ENCODE measurements around the gene ZMYM3.

Gene ZMYM3

GRCh38 chrX:71269801-71270395, 16.0 kb upstream of the ZMYM3 start:
- TF ChIP-seq REST (IDR thresholded peaks at IDR 0.05; ENCODE audit: insufficient read depth in 1 of 2, low read depth in 2 of 2, low read length in 2 of 2): no peak
- TF ChIP-seq TAF1 (IDR thresholded peaks at IDR 0.05; ENCODE audit: borderline replicate concordance, insufficient read depth, low read length): no peak
- no peak for TF ChIP-seq POLR2AphosphoS5 (IDR thresholded peaks at IDR 0.05; ENCODE audit: low read depth, low read length)
- TF ChIP-seq FOXP2 (optimal IDR thresholded peaks at IDR 0.05; ENCODE audit: borderline replicate concordance, extremely low read depth, extremely low read length, insufficient read depth): no peak
- no peak for TF ChIP-seq SIN3A (IDR thresholded peaks at IDR 0.05; ENCODE audit: borderline replicate concordance, insufficient read depth, low read length)

- TF ChIP-seq SIN3A (IDR thresholded peaks at IDR 0.05; ENCODE audit: borderline replicate concordance, insufficient read depth, low read length) (no peak), TAF1 (IDR thresholded peaks at IDR 0.05; ENCODE audit: borderline replicate concordance, insufficient read depth, low read length) (no peak), POLR2AphosphoS5 (IDR thresholded peaks at IDR 0.05; ENCODE audit: low read depth, low read length) (no peak), REST (IDR thresholded peaks at IDR 0.05; ENCODE audit: insufficient read depth in 1 of 2, low read depth in 2 of 2, low read length in 2 of 2) (no peak), FOXP2 (optimal IDR thresholded peaks at IDR 0.05; ENCODE audit: borderline replicate concordance, extremely low read depth, extremely low read length, insufficient read depth) (no peak)
Observed at GRCh38 chrX:71256856-71257255, 2.9 kb upstream of the ZMYM3 start.

DNA sequence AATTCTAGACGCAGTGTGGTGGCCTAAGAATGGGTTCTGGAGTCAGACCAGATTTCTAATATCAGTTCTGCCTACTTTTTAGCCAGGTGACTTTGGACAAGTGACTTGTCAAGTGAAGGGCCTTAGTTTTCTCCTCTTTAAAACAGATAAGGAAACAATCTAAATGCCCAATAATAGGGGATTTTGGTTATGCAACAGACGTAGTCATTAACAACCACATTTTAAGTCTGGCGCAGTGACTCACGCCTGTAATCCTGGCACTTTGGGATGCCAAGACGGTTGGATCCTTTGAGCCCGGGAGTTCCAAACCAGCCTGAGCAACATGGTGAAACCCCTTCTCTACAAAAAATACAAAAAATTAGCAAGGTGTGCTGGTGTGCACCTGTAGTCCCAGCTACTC, 2.1 kb upstream of the ZMYM3 start:
- no peak for TF ChIP-seq TAF1 (IDR thresholded peaks at IDR 0.05; ENCODE audit: borderline replicate concordance, insufficient read depth, low read length)
- TF ChIP-seq POLR2AphosphoS5 (IDR thresholded peaks at IDR 0.05; ENCODE audit: low read depth, low read length): no peak

DNA sequence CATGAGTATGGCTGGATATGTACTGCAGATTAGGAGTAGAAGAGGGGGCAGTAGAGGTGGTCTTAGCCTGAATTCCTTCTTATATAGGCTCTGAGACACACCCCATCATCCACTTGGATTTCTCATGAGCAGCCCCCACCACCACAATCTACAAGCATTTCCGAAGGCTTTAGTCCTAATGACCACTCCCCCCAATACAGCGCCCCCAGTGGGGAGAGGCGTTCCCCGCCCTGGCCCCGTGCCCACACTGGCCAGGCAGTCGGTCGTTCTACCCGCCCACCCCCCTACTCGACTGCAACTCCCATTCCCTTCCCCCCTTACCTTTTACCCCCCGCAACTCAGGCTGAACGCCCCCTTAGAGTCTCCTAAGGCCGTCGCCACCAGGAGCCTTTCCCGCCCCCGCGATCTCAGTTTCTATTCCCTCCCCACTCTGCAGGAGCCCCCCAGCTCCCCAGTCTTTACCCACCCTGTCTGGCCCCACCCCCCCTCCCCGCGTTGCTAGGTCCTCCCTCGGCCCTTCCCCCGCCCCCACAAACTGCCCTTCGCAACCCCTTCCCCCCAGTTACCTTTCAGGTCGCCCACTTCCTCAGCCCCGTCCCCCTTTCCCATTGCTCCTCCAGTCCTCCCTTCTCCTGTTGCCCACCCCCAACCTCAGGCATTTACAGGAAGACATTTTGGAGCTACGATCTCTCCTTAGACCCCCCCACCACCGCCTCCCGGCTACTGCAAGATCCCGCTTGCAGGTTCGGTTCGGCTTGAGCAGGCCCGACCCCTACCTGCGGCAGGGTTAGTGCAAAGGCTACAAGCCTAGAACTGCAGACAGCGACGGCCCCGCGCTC, 468 bp downstream of the ZMYM3 start:
- TF ChIP-seq POLR2AphosphoS5 (IDR thresholded peaks at IDR 0.05; ENCODE audit: low read depth, low read length) (no peak), FOXP2 (optimal IDR thresholded peaks at IDR 0.05; ENCODE audit: borderline replicate concordance, extremely low read depth, extremely low read length, insufficient read depth) (no peak), SIN3A (IDR thresholded peaks at IDR 0.05; ENCODE audit: borderline replicate concordance, insufficient read depth, low read length) (no peak), REST (IDR thresholded peaks at IDR 0.05; ENCODE audit: insufficient read depth in 1 of 2, low read depth in 2 of 2, low read length in 2 of 2) (no peak), TAF1 (IDR thresholded peaks at IDR 0.05; ENCODE audit: borderline replicate concordance, insufficient read depth, low read length) (no peak)

DNA sequence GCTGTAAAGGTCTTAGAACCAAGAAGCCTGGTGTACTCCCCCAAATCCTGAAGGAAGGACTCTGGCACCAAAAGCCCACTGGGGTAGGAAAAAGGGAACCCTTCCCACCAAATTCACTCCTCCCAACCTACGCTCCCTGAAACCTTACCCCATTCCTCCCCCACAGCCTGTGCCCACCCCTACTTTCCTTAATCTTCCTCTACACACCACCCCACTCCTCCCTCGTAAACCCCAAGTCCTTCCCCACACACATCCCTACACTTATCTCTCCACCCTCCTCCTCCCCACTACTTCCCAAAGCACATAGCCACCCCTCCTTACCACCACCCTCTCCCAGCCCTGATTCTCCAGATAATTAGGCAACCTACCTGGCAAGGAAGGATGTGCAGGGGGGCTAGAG, 1.7 kb downstream of the ZMYM3 start:
- TF ChIP-seq TAF1 (IDR thresholded peaks at IDR 0.05; ENCODE audit: borderline replicate concordance, insufficient read depth, low read length) (no peak), SIN3A (IDR thresholded peaks at IDR 0.05; ENCODE audit: borderline replicate concordance, insufficient read depth, low read length) (no peak), FOXP2 (optimal IDR thresholded peaks at IDR 0.05; ENCODE audit: borderline replicate concordance, extremely low read depth, extremely low read length, insufficient read depth) (no peak)

- TF ChIP-seq SIN3A (IDR thresholded peaks at IDR 0.05; ENCODE audit: borderline replicate concordance, insufficient read depth, low read length) (no peak), POLR2AphosphoS5 (IDR thresholded peaks at IDR 0.05; ENCODE audit: low read depth, low read length) (no peak), FOXP2 (optimal IDR thresholded peaks at IDR 0.05; ENCODE audit: borderline replicate concordance, extremely low read depth, extremely low read length, insufficient read depth) (no peak), TAF1 (IDR thresholded peaks at IDR 0.05; ENCODE audit: borderline replicate concordance, insufficient read depth, low read length) (no peak), REST (IDR thresholded peaks at IDR 0.05; ENCODE audit: insufficient read depth in 1 of 2, low read depth in 2 of 2, low read length in 2 of 2) (no peak)
Observed at GRCh38 chrX:71251466-71251973, 2.4 kb downstream of the ZMYM3 start.
